Liver (tissue), 3 donors: ENCODE measurements around the gene CDPF1.

Experiments
- ATF3 ChIP-seq: IDR thresholded peaks from 2 replicates; pipeline ENCODE4 v1.6.1; 2016; ENCODE audit warnings: antibody characterized with exemption
- CTCF ChIP-seq: fragments of 150-350 bp; IDR thresholded peaks from 2 replicates; pipeline ENCODE4 v1.5.1; 2017; ENCODE audit warnings: improper control_type of control experiment, low read depth, low read length; ENCODE audit not compliant: missing input control
- MAX ChIP-seq: IDR thresholded peaks from 2 replicates; pipeline ENCODE4 v1.6.1; 2016; ENCODE audit warnings: antibody characterized with exemption
- REST ChIP-seq: IDR thresholded peaks from 2 replicates; pipeline ENCODE4 v1.6.1; 2016; ENCODE audit warnings: antibody characterized with exemption, mild to moderate bottlenecking
- TAF1 ChIP-seq: conservative IDR thresholded peaks from 2 replicates; pipeline ENCODE4 v1.6.1; 2016; ENCODE audit warnings: antibody characterized with exemption, mild to moderate bottlenecking
- donor health status: healthy.
- donor health status: healthy.

GRCh38 chr22:46273432-46274148 lies 23.5 kb upstream of the CDPF1 start:
- TF ChIP-seq CTCF = no peak
- no peak for TF ChIP-seq TAF1
- no peak for TF ChIP-seq ATF3
- TF ChIP-seq REST = no peak
- TF ChIP-seq MAX = no peak
